AG08396 (cell line): ENCODE measurements around the gene OMG.
"Not testable (repeated sequence)": the region's sequence is repeated elsewhere in the genome, so short reads cannot be mapped to it uniquely, and the experiment has no call there.

ENCODE experiments used
- DNase-seq: peaks from one replicate; pipeline ENCODE4 v3.0.0; 2012; ENCODE audit warnings: low spot score, mixed read lengths

The OMG gene

DNA sequence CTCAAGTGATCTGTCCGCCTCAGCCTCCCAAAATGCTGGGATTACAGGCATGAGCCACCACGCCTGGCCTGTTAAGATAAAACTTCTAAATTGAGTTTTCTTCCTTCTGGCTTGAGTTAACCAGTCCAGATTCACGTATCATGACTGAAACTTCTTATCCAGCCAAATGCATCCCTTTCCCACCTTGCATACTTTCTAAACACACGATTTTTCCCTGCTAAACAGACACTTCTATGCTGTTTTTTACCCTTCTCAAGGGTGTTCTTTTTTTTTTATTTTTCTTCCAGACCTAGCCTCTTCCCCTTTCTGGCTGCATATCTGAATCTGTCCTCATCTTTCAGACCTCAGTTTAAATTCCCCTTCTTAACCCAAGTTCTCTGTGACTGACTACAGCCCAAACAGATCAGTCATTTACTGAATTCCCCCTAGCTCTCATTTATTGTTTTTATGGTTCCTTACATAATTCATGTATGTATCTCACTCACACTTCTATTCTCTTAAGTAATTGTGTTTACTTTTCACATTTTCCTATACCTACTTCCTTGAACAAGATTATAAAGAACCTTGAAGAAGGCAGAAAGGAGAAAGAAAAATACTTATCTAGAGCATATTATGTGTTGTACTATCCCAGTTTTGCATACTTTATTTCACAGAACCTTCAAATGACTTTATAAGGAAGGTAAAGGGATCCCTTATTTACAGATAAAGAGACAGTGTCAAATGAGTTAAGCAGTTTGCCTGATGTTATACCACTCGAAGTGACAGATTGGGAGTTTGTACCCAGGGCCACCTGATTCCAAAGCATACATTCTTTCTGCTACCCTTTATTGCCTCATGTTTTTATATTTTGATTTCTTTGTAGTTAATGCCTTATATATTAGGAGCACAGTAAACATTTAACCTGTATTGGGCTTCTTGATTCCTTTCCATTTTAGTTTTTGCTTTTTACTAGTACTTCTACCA lies 11.6 kb upstream of the OMG start:
- no peak for DNase-seq

DNA sequence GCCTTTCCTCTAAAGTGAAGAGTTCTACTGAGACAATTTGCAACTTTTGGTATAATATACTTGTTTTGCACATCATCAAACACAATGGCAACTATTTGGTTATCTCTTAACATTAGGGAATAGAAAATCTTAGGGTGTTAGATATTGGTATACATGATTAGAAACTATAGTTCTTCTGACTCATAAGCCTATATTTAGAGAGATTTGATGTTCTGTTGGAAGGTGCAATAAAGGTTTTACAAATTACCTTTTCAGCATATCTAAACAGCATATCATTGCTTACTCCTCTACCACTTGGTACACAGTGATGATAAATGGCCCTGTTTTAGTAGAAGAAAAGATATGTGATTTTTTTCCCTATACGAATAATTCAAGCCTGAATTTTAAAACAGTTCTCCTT lies 10.6 kb upstream of the OMG start:
- no peak for DNase-seq

DNA sequence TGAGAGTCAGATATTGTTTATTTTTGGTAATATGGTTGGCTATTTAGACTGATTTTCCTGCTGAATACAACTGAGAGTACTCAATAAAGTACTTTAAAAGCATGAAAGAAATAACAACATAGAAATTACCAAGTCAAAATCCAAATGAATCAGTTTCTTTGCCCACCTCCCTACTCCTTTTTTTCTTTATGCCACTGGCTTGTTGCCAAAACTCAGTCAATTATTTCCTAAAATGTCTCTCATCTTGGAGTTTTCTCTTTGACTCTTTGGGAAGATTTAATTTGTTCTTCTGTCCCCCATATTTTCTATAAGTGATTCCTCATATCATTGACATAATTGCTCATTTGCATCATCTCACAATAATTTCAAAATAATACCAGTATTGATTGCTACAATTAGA lies 2.6 kb upstream of the OMG start:
- no peak for DNase-seq

DNA sequence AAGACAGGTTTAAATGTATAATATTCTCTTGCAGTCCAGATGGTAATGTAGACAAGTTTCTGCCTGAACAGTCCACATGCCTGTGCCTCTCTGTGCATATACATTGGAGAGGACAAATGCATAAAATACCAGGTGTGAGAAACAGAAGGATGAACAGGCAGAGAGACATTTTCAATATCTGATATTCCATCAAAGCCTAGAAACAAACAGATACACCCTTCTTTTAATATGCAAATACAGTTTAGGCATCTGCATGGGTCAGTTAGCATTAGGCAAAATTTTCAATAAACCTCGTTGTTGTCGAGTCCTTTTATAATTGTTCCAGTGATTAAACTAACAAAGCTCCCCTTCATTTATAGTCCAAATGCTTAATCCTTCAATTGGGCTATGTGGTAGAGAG lies 897 bp downstream of the OMG start:
- no peak for DNase-seq

DNA sequence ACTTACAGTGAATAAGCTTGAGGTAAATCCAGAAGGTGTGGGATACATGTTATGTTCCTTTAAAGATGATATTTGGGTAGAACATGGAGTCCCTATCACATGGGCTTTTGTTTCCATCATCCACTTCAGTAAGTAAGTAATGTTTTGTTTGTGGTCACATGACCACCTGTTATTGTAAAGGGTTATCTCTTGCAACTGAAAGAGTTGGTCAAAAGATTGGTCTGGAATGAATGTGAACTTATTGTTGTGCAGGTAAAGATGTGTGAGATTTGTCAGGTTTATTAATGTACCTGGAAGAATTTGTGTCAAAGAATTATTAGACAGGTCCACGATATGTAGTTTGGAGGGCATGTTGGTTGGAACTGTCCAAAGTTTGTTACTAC lies 1.6 kb downstream of the OMG start:
- DNase-seq, result no peak

DNA sequence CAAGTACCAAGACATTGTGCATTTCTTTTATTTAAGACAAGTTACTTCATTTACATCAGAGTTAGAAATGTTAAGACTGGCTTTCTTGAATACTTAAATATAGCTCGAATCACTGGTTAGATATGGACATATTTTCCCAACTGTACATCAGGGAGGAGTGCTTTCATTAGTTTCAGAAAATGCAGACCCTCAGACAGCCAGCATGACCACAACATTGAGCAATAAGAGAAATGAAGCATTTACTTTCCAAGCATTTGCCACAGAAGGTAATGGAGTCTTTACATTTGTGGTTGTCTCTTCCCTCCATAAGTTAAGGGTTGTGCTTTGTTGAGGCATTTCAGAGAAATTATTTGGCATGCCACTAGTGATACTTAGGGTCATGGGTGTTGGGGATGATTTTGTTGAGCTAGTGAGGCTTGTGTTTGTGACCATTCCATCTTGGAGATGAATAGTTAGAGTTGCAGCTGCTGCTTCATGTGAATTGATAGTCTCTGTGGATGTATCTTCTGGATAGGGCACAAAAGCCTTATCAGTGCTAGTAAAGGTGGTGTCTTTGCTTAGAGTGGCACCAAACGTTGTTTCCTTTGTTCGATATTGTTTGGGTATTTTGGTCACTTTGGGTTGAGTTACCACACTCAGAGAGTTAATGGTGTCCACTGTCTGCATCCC lies 2.1 kb downstream of the OMG start:
- no peak for DNase-seq

DNA sequence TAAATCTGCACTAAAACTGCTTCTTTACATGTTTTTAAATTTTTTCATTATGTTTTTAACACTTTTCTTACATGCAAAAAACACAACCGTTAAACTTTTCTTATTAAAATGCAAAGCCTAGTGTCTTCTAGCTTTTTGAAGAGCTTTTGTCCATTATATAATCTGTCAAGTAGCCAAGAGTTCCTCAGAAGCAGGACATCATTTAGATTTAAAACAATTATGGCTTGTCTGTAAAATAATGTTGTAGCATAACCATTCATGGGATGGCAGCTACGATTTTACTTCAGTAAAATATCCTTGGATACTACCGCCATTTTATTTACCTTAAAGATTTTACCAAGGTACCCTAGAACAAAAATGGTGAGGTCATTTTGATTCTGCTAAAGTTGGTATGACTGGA lies 2.8 kb downstream of the OMG start:
- DNase-seq, result no peak

DNA sequence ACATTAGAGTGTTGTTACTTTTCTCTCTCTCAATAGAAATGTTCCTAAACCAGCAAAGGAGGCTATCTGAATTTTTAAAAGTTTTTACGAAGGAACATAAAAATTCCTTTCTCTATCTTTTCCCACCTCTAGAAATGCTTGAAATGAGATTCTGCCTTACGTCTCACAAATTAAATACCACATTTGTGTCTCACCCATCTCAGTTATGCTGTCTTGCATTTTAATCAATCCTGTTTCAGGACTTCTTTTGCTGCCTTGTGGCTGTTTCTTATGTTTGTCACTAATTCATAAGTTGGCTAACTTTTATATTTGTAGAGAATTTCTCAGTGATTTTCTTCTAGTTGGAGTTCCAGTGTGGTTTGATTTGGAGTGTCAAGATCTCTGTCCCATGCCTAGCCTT lies 3.5 kb downstream of the OMG start:
- DNase-seq, result no peak

DNA sequence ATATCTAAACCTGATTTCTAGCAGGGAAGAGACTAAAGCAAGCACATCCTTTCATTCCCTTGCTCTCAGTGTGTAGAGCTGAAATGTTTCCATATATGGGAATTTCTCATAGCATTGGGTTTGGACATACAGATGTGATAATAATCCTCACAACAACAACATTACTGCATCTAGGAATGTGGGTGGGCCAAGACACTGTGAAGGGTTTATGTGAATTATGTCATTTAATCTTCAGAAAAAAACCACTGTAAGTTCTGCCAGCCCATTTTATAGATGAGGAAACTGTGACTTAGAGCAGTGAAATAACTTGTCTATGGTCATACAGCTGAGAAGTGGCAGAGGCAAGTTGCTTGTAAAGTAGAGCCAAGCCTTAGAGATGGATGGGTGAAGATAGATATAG lies 5.2 kb downstream of the OMG start:
- DNase-seq, result no peak

DNA sequence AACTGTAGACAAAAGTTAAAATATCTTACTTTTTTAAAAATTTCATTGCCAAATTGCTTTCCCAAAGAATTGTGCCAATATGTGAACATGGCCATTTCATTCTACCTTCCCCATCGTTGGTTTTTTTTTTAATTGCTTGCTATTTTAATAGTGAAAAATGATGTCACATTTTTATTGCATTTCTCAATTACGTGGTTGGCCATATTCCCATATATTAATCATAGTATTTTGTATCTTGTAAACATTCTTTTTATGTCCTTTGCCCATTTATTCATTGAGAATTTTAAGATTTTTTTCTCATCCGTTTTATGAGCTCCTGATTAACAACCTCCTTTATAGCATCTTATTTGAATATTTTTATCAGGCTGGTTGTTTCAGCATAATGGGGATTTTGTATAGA lies 7.2 kb downstream of the OMG start:
- no peak for DNase-seq

DNA sequence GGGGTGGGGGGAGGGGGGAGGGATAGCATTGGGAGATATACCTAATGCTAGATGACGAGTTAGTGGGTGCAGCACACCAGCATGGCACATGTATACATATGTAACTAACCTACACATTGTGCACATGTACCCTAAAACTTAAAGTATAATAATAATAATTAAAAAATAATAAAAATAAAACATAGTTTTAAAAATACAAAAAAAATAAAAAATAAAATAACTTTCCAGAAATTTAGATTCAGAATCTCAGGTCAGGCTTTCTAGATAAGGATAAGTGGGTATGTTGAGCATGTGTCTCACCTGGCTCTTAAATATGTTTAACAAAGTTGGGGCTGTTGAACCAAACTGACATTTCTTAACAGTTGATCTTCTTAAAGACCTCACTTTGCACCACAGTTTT lies 9.1 kb downstream of the OMG start:
- not testable (repeated sequence) for DNase-seq

DNA sequence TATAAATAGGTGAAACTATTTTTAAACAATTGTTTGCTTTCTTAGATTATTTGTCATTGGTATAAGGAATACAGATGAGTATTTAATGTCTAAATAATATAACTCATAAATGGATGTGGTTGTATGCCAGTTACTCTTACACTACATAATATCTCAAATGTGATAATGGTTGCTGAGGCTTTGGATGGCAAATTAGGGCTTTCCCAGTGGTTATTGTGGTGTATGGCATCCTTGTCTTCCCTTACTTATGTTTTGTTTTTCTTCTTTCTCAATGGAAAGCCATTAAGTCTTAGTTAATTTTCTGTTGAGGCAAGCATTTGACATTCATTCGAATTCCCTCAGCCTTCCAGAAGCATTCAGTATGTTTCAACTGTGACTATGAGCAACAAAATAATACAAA lies 10.5 kb downstream of the OMG start:
- no peak for DNase-seq

DNA sequence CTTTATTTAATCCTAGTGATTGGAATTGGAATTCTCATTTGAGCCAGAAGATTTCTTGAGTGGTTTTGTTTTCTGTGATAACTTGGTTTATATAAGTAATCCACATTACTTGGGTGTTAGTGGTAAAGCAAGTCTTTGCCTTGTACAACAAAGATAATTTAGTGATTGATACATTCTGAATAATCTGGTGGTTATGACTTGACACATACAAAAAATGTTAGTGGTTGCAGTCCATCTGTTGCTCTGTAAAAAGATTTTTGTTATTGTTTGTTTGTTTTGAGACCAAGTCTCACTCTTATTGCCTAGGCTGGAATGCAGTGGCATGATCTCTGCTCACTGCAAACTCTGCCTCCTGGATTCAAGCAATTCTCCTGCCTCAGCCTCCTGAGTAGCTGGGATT lies 13.2 kb downstream of the OMG start:
- DNase-seq, result no peak

DNA sequence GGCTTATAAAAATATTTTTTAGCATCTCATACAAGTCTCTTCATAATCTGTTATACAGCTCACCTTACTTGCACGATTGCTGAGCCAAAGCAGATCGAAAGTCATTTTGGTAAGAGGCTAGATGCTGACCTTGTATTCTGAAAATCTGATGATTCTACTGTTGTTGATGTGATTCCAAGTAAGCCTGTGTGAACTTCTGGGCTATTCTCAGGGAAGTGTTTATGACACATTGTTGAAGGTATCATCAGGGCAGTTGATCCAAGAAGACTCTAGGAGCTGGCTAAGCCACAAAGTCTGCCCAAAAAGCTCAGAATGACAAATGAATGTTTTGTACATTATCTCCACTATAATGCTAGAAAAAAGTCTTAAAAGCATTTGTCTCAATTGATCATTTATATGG lies 16.0 kb downstream of the OMG start:
- no peak for DNase-seq

DNA sequence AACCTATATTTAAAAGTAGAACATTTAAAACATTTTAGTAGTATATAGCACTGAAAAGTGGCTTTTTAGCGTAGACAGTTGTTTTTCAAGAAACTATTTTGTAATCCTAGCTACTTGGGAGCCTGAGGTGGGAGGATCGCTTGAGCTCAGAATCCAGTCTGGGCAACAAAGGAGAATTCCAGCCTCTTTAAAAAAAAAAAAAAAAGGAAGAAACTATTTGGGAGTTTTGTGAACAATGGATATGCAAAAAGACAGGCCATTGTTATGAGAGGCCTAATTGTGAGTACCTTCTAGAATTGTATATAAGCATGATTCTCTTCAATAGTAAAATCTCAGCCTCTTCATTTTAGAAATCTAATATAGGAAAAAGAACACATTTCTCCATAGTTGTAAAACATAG lies 17.6 kb downstream of the OMG start:
- no peak for DNase-seq

DNA sequence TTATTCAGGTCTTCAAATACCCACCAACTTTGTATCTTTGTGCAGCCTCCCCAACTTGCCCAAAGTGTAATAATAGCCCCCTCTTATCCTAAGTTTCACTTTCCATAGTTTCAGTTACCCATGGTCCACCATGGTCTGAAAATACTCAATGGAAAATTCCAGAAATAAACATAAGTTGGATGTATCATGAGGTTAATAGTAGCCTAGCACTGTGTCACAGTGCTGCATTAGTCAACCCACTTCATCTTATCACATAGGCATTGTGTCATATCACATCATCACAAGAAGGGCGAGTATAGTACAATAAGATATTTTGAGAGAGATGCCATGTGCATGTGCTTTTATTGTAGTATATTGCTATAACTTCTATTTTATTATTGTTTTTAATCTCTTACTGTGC lies 21.9 kb downstream of the OMG start:
- DNase-seq, result no peak

DNA sequence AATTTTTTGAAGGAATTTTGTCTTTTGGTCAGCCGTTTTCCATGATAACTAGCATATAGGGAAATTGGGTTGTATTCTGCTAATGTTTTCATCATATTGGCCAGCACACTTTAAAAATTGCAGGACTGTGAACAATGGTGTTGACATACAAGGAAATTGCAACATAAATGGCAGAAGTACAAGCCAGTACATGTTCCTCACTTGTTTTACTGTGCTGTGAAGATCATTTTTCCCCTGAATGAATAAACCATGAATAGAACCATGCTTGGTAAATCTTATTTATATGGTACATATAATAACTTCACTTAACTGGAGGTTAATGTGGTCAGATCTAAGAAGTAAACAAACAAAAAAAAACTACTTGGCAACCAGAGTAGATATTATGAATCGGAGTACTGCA lies 22.8 kb downstream of the OMG start:
- peak; percentile 6 for DNase-seq

DNA sequence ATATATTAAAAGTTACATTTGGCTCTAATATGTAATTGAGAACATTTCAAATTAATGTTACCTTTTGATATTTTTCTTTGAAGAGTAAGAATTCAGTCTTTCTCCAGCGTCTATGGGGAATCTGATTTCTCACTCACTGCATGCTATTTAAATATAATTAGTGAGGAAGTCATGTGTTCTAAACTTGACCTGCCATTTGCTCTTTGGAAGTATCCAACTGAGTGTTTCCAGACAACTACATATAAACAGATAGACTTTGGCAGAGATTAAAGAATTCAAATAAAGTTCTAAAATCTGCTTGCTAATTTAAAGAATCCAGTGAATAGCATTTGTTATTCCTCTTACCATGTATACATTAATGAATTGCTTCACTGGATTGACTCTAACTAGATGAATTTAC lies 23.5 kb downstream of the OMG start:
- DNase-seq, result no peak

DNA sequence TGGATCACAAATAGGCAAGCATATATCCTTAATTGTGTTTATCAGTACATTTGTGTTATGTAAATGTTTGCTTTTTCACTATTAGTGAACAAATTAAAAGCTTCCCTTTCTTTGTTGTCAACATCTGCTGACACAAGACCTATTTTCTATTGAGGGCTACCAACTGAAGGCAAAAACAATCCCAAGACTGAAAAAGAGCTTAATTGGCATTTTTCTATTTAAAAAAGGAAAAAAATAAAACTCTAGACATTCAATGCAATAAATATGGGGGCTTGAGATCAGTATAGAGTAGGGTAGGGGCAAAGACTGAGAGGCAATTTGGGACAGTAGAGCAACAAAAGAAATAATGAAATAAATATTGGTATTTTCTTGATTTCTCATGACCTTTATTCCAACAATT lies 24.2 kb downstream of the OMG start:
- no peak for DNase-seq

DNA sequence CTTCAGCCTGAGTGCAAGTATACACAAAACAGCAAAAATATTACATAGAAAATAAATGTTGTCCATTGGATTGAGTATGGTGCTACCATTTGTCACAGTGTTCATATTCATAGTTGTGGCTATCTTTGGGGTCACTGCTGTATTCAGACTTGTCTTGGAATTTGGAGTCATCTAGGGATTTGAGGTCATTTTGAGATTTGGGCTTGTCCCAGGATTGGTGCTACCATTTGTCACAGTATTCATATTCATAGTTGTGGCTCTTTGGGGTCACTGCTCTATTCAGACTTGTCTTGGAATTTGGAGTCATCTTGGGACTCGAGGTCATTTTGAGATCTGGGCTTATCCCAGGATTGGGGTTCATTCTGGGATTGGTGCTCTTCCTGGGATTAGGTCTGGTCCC lies 24.8 kb downstream of the OMG start:
- no peak for DNase-seq

DNA sequence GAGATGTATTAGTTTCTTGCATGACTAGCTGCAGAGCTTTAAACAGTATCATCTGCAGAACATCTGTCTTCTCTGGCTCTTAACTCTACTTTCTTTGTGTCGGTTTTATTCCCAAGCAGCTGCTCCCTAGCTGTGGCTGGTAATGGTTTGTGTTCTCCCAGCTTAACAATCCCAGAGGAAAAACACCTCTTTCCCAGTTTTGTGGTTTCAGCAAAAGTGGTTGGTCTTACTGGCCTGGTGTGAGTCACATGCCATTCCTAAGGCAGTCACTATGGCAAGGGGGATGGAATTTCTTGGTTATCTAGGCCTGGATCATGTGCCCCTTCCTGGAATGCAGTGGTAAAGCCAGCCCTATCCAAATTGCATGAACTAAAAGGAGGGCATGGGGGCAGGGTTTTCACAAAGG lies 27.5 kb downstream of the OMG start:
- peak; percentile 70 for DNase-seq

DNA sequence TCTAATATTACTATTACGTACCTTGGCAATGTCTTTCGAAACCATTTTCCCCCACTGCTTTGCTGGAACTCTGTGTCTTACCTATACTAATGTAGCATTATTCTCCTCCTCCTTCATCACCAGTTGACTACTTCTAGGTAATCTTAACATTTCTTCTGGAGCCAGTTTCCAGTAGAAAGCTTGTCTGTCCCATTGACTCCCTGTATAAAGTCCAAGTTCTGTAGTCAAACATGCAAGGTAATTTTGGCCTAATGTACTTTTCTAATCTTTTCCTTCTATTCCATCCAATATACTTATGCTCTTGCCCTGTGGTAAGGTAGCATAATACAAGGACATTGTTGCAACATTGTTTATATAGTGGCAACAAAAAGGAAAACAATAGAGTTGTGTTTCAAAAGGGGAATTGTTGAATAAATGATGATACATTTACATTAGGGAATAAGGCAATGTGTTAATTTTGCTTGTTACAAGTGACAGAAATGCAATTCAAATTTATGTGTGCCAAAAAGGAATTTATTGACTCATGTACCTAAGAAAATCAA lies 27.9 kb downstream of the OMG start:
- DNase-seq, result no peak

DNA sequence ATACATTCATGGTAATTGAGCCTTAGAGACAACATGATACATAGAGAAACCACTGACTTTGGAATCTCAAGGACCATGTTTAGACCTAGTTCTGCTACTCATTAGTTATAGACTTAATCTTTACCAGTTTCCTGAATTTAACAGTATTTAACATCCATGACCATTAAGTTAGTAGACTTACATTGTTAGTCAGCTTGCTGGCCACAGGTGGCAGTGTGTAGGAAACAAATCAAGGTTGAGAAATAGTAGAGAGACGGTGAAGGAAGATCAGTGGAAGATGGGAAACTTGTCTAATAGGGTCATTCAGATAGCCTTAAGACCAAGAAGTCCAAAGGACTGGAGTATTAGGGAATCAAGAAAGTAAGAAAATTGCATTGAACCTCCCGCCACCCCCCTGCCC lies 31.0 kb downstream of the OMG start:
- no peak for DNase-seq
